GM21515 (cell line): Measurements from ENCODE around the gene MROH2A.

Experiments used
- ATAC-seq: cut with Tn5 transposase; IDR thresholded peaks from one replicate; pipeline ENCODE4 v1.9.1; 2021; ENCODE audit not compliant: unreplicated experiment

MROH2A gene

DNA sequence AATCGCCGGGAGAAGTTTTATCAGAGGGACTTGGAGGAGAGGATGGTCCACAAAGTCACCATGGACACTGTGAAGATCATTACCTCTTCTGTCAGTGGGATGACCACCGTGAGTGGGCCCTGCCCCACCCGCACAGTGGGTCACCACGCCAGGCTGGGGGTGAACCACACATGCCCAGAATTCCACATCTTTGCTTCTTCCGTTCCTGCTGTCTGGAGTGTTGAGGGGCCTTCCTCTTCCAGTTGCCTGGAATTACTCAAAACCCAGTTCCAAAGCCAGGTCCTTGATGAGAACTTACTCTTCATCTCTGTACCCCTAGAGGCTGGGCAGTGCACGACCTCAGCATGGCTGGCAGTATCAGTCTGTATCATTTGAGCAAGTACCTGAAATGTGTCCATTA is 22.1 kb downstream of the MROH2A start:
- no peak for ATAC-seq

DNA sequence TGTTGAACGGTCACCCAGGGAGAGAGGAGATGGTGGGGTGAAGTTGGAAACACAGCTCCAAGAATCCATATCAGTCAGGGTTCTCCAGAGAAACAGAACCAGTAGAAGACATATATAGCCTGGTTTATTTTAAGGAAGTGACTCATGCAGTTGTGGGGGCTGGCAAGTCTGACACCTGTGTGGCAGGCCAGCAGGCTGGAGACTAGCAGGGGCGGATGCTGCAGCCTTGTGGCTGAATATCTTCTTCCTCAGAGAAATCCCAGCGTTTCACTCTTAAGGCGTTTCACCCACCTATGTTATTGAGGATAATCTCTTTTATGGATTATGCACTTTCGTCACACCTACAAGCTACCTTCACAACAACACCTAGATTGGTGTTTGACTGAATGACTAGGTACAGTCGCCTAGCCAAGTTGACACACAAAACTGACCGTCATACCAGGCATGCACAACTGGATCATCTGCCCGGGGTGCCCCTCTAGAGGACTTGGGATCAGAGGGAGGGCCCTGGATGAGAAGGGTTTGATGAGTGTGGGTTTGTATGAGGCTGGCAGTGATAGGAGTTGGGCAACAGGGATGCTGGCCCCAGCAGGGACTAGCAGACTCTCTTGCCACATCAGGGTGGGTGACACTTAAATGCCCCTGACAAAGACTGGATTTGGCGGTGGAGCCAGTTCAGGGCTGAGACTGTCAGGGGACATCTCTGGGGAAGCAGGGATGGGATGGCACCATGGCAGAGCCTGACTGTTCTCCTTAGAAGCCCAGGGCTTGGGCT is 23.4 kb downstream of the MROH2A start:
- no peak for ATAC-seq

DNA sequence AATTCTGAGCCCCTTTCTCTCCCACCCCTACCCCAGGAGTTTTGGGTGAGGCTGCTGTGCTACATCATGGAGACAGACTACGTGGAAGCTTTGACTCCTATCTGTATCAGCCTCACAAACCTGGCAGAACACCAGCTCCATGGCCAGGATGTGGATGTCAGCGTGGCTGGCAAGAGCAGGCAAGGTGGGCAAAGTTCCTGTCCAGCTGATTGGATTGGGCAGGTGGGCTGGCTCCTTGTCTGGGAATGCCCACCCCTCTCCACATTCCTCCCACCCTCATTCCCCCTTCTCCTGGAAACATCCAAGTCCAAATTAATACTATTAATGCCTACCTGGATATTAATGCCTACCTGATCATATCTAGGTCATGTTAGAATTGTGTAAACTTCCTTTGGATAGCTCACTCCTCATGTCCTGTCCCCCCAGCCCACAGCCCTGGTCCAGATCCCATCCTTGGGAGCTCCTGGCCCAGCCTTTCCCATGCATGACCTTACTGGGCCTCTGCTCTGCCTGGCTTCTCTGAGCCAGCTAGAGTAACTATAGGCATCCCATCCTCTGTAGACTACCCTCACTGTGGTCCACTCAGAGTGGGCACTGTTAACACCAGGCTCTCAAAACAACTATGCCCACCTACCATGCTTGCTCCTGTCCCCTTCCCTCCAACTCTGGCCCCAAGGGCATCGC is 24.1 kb downstream of the MROH2A start:
- ATAC-seq: no peak

DNA sequence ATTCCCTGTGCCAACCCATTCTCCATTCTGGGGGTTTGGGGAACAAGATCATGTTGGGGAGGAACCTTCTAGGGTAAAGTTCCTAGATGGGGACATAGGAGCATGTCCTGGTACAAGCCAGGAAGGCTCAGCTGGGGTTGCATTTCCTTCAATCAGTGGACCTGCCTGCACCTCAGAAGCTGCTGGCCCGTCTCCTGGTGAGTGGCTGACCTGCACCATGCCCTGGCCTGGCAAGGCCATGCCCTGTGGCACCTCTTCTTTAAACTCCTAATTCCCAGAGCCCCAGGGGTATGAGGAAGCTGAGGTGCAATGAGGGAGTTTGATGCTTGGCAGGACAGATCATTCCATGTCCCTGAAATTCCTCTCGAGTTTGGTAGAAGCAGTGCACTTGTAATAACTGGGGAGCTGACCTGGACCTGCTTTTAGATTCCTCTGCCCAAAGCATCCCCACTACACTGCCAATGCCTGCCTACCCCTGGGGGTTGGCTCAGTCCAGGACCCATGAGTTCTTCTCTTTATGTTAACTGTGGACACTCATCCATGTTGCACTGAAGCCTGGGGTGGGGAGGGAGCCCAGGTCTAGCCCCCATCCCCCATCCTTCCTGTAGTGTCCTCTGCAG is 25.3 kb downstream of the MROH2A start:
- no peak for ATAC-seq

DNA sequence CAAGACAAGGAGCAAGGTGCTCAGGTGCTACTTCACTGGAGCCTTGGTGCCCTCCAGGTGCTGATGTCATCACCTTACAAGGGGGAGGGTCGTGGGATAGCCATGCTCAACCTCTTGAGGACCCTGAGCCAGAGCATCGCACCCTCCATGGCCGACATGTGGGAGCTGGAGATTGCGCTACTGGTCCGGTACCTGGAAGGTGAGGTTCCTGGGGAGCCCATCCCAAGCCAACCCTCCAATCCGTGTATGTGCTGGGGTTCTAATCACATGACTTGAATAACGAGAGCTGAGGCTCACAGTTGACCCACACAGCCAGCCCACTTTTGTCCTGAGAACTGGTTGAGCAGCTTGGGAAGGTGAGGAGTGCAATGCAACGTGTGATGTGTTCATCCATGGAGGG is 25.9 kb downstream of the MROH2A start:
- ATAC-seq: no peak

DNA sequence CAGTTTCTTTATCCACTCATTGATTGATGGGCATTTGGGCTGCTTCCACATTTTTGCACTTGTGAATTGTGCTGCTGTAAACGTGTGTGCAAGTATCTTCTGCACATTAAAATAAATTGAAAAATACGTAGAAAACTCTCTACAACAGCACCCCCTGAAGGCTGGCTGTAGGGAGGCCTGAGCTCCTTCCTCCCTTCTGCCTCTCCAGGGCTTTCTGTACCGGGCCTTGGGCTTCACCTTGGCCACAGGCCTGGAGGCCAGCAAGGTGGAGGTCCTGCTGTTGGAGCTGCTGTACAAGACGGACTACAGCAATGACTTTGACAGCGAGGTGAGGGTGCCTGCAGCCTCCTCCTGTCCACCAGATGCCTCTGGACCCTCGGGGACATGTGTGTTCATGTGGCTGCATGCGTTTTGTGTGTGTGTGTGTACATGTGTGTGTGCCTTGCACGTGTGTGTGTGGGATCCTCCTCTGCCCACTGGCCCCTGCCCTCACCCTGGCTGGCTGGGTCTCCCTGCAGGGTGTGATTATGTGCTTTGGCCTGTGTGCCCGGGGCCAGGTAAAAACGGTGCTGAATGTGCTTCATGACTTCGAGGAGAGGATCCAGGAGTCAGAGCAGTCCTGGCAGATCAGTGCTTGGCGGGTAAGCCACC is 29.2 kb downstream of the MROH2A start:
- ATAC-seq: no peak

DNA sequence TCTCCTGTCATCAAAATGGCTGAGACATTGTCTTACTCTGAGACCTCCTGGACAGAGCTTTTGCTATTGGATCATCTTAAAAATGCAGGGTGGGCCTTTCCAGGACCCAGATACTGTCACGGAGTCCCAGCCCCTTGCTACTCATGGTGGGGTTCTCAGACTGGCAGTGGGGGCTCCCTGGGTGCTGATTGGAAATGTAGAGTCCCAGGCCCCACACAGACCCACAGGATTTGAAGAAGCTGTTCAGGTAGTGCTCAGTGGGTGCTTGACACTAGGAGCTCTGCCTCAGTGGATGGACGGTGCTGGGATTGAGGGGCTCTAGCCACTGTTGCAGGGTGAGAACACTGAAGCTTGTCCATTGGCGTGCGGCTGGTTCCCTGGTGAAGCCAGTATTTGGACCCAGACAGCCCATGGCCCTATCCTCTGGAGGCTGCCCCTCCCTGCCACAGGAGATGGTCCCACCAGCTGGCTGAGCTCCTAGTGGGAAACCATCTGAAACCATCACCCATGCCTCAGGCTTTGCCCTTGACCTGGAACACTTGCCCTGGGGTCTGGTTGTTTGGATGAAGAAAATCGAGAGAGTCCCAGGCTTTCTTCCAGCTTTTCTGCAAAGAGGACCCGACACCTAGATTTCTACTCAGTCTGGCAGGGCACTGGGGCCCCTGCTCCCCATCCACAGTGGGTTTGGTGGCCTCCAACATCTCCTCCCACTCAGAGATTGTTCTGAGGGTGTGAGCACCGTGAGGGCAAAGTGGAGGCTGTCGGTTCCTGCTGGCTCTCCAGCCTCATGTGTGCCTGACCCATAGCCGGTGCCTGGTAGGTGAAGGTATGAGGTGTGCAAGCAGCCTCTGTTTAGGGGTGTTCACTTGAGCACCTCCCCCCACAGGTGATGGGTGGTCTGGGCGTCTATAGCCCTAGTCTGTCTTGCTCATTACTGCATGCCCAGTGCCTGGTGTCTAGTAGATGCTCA is 30.1 kb downstream of the MROH2A start:
- ATAC-seq: no peak

DNA sequence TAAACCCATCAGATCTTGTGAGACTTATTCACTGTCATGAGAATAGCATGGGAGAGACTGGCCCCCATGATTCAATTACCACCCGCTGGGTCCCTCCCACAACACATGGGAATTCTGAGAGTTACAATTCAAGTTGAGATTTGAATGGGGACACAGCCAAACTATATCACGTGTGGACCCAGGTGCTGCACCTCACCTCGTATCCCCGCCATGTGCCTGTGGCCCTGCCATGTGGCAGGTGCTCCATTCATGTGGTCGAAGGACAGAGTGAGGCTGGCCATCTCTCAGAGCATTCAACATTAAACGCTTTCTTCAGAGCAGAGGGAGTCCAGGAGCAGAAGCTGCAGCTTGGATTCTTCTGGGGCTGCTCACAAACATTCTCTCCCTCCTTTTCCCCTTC is 32.3 kb downstream of the MROH2A start:
- ATAC-seq: no peak

DNA sequence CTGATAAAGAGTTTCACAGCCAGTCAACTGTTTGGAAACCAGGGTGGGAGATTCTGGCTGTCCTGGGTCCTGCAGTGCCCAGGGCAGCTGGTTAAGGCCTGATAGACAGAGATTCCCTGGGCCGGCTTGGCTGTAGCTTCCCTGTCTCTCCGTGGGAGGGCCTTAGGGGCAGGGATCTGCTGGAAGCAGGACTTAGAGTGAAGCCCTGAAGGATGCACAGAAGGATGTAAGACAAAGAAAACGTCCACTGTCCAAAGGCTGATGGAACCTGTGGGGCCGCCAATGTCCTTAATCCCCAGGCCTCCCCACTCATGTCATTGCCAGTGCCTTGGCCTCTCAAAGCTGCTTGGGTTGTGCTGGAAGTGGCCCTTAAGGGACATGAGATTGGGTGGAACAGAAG is 33.0 kb downstream of the MROH2A start:
- no peak for ATAC-seq

DNA sequence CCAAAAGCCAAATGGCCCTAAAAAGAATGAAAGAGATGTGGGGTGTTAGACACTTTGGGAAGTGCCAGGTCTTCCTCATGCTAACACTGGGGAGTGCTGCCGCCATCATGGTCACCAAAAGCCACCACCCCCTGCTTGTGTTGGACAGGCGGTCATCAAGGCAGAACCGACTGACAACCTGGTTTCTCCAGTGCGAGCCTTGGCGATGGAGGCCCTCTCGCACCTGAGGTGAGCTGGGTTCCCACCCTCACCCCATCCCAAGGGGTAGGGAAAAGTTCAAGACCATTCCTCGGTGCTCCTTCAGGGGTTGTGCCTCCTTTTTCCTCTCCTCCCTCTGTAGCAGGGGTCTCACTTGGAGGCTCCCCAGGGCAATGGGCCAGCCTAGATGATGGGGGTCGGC is 33.6 kb downstream of the MROH2A start:
- ATAC-seq: no peak

DNA sequence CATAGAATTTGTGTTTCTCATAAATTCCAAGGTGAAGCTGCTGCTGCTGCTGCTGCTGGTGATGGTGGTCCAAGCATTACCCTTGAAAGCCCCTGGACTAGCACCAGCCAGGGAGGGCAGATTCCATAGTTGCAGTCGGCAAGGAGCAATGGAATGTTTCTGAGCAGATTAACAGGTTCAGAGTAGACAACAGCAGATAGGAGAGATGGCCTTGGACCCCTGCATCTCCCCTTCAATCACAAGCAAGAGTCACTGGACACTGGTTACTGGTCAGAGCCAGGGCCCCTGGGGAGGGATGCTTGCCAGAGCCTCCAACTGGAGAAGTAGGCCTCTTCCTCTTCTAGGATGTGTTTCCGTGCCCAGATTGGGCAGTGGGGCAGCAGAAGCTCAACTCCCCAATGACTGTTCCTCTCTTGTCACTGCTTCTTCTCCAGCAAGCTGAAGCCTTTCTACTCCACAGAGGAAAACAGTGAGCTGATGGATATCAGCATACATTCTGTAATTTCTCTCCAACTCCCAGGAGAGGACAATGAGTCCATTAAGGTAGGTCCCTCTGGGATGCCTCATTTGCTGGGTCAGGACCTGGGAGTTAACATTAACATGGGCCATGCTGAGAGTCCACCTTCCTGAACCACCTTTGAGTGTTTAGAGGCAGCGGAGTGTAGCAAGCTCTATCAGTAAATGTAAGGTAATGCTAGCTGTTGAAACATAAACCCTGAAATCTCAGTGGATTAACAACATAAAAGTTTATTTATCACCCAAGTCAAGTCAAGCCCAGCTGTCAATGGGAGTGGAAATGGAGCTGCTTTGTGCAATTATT is 35.3 kb downstream of the MROH2A start:
- ATAC-seq: no peak

DNA sequence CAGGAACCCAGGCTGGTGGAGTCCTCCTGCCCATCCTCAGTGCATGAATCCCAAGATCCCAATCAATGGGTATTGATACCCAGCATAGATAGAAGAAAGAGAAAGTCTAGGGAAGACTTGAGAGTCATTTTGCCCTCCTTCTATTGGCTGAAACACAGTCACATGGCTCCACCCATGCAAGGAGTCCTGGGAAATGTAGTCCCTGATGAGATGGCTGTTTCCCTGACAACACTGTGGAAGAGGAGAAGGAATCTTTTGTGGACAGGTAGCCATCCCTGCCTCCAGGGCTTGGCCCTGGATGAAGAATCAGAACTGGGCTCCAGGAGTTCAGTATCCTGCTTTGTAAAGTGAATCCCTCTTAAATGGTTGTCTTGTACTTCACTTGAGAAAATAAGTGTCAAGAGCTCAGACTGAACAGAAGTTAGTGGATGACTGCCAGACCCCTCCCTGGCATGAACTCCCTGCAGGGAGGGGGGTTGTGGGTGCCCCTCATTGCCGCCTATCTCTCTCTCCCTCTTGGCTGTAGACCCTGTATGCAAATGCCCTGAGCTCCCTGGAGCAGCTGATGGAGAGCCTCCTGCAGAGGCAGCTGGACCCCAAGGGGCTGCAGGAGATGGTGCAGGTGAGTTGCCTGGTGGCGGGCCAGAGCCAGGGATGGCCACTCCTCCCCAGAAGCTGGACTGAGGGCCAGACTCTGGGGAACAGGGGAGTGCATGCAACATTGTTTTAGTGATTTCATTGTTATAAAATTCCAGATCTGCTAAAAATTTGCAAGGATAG is 36.1 kb downstream of the MROH2A start:
- ATAC-seq: no peak

DNA sequence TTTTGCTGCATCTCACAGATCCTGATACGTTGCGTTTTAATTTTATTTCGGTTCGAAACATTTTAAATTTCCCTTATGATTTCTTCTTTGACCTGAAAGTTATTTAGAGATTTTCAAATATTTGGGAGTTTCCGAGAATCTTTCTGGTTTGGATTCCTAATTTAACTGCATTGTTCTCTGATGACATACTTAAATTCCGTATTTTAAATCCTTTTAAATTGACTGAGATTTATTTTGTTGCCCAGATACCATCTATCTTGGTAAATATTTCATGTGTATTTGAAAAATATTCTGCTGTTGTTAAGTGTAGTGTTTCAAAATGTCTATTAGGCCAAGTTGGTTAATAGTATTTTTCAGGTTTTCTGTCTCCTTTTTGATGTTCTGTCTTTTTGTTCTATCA is 37.7 kb downstream of the MROH2A start:
- no peak for ATAC-seq

DNA sequence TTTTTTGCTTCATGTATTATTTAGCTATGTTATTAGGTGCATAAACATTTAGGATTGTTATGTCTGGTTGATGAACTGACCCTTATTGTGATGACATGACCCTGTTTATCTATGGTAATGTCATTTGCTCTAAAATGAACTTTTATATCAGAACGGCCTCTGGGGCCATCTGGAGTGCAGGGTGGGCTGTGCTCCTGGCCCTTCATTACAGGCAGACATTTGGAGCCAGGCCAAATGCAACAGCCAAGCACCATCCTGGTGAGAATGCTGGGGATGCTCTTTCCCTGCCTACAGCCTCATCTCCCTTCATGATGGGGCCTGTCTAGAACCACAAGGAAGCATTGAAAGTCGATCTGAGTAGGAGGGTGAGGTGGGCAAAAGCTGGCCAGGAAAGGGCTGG is 38.2 kb downstream of the MROH2A start:
- ATAC-seq: no peak

DNA sequence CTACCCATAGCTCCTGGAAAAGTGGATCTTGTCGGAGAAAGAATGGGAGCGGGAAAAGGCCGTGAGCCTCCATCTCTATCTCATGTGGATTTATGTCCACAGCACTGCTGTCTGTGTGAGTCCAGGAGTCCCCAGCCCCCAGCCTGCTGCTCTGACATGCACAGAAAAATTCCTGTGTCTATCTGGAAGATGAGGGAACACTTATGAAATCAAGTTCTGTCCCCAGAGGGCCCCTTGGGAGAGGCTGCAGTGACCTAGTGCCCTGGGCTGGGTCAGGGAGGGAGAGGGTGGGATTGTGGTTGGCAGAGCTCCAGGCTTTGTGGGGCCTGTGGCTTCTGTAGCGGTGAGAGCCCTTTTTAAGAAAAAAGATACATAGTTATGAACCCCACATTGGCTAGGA is 38.6 kb downstream of the MROH2A start:
- ATAC-seq: no peak

DNA sequence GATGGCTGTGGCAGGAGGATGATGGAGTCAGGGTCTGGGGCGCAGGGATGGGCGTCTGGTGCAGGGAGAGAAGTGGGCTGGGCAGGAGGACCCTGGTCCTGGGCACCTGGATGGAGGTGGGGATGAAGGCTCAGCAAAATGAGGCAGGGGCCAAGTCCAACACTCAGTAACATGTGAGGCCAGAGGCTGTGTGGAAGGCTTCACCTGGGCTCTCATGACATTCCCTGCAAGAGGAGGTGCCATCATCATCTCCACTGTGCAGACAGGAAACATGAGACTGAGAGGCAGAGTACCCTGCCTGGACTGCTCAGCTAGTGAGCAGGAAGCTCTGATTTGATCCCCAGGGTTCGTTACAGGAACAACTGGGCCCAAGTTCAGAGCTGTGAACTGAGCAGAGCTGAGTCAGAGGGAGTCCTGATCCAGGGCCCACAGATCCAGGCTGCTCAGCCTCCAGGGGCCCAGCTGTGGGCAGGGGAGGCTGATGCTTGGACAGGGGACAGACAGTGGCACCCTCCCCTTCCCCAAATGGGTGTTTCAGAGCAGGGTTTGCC is 39.3 kb downstream of the MROH2A start:
- no peak for ATAC-seq

DNA sequence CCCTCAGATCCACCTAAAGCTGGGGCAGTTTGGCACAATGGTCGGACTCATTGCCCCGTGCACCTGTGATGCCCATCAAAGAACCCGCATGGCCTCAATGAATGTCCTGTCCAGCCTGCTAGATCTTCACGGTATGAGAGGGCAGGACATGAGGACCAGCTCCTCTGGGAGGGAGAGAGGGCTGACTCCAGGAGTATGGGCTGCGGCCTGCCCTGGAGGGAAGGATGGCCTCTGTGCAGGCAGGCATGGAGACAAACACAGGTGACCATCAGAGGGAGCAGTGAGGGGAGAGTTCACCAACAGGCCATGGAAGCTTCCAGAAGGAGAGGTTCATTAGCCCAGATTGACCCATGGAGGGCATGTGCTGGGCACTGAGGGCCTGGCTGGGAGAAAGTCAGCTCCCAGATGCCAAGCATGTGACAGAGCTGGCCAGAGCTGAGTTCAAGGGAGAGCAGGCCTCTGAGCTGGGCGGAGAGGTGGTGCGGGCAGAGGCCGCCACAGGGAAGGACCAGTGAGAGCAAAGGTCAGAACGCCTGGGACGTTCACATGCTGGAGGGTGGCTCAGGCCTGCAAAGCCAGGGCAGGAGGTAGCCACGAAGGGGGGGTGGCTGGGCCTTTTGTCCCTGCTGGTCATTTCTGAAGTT is 40.0 kb downstream of the MROH2A start:
- ATAC-seq: no peak
